BLaER1 (cell line): Measurements from ENCODE around the gene SEMA3A.

Source experiments
- H3K27ac ChIP-seq: shearing (Covaris generic); formaldehyde crosslinking; 2 replicates; pipeline ENCODE4 v1.8.1; 2022
- H3K27me3 ChIP-seq: shearing (Covaris generic); formaldehyde crosslinking; 2 replicates; pipeline ENCODE4 v1.8.1; 2022
- H3K36me3 ChIP-seq: shearing (Covaris generic); formaldehyde crosslinking; 2 replicates; pipeline ENCODE4 v1.8.1; 2022
- H3K4me1 ChIP-seq: shearing (Covaris generic); formaldehyde crosslinking; 2 replicates; pipeline ENCODE4 v1.8.1; 2022
- H3K4me2 ChIP-seq: shearing (Covaris generic); formaldehyde crosslinking; 2 replicates; pipeline ENCODE4 v1.8.1; 2022
- H3K4me3 ChIP-seq: shearing (Covaris generic); formaldehyde crosslinking; 2 replicates; pipeline ENCODE4 v1.8.1; 2022
- H3K9ac ChIP-seq: shearing (Covaris generic); formaldehyde crosslinking; 2 replicates; pipeline ENCODE4 v1.8.1; 2022
- H3K9me3 ChIP-seq: shearing (Covaris generic); formaldehyde crosslinking; 2 replicates; pipeline ENCODE4 v1.8.1; 2022
- H4K20me1 ChIP-seq: shearing (Covaris generic); formaldehyde crosslinking; 2 replicates; pipeline ENCODE4 v1.8.1; 2022
- Cebpa-rat ChIP-seq: shearing (Covaris generic); IDR thresholded peaks from 2 replicates; pipeline ENCODE4 v1.8.1; 2022

SEMA3A gene

GRCh38 chr7:83925860-83926259, 268.7 kb downstream of the SEMA3A start:
- Histone ChIP-seq H3K36me3 (no peaks in the 10 kb centered on the region), H3K27ac (no peak overlapping the region), H3K4me2 (no peak overlapping the region), H3K4me3 (no peak overlapping the region), H3K9me3 (no peaks in the 10 kb centered on the region), H3K4me1 (no peaks in the 10 kb centered on the region), H3K9ac (no peak overlapping the region), H4K20me1 (no peaks in the 10 kb centered on the region), H3K27me3 (no peaks in the 10 kb centered on the region)
- TF ChIP-seq Cebpa-rat: no peak

DNA sequence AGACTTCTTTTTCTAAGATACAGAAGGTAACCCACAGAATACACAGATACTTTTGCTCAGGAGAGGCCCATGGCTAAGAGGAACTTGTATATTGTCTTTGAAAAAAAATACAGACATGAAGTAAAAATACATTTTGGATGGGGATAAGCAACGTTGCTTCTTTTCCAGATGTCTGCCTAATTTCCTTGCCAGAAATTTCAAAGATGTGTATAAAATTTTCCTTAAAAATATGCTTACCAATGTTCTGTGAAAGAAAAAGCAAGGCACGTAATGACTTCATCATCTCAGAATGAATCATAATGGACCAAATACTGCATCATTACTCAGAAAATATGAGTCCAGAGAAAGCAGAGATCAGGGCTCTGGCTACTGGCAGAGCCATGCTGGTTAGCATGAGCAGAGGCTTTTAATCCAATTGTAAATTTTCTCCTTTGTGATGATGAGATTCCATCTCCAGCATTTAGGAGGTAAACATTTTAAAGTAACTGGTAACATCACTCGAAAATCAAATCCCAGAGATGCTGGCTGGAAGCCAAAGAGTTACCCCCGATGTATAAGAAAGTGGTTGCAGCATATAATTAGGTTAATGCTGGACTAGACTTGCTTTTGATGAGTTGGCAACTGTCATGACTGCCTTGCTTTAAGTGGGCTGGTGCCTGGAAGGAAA, 272.5 kb downstream of the SEMA3A start:
- Histone ChIP-seq H3K27ac (no peak overlapping the region), H3K4me1 (no peaks in the 10 kb centered on the region), H3K4me2 (no peak overlapping the region), H3K27me3 (no peaks in the 10 kb centered on the region), H3K36me3 (no peaks in the 10 kb centered on the region), H3K9ac (no peak overlapping the region), H3K9me3 (no peaks in the 10 kb centered on the region), H4K20me1 (no peaks in the 10 kb centered on the region), H3K4me3 (no peak overlapping the region)
- TF ChIP-seq Cebpa-rat: no peak

DNA sequence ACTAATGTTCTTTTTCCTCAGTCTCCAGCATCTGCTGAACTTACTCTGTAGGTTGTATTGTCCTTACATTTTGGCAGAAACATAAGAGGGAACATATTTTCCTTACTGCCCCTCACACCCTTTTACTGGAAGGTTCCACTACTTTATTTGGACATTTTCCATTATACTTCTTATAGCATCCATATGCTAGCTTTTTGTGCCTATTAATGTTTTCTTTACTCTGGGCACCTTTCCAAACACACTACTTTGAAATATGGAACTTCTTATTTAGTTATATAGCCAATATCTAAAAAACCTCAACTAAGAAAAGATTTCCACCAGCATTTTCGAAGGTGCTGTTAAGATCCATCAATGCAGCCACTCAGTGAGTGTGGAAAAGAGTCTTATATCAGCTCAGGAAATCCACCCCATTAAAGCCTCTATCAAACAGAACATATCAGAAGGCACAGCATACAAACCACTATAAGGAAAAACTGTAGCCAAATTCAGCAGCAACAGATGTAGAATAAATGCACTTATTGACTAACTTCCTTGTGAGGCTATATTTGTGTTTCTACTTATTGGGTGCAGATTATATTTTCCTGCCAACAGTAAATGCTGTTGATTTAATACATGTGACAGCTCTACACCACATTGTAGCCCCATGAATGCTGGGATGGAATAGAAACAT, 273.2 kb downstream of the SEMA3A start:
- no peak for TF ChIP-seq Cebpa-rat
- H3K27ac ChIP-seq: no peak overlapping the region
- H4K20me1 ChIP-seq: no peaks in the 10 kb centered on the region
- H3K9ac ChIP-seq: no peak overlapping the region
- no peak overlapping the region for H3K4me2 ChIP-seq
- no peaks in the 10 kb centered on the region for H3K4me1 ChIP-seq
- no peaks in the 10 kb centered on the region for H3K9me3 ChIP-seq
- H3K27me3 ChIP-seq: no peaks in the 10 kb centered on the region
- no peaks in the 10 kb centered on the region for H3K36me3 ChIP-seq
- H3K4me3 ChIP-seq: no peak overlapping the region

DNA sequence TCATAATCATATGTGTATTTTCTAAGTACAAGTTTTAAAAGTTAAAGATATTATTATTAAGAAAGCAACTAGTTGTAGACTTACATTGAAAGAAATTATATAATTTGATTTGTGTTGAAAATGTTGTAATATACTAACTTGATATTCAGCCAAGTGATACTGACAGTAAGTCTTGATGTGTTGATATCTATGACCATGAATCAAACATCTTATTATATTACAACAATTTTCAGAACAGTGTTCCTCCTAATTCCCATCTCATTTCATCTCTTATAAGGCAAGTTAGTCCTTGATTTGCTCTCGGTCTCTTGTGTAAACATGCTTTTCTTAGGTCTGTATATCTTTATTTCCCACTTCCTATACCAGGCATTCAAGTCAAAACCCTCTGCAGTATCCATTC, 276.4 kb downstream of the SEMA3A start:
- H3K36me3 ChIP-seq: no peaks in the 10 kb centered on the region
- no peaks in the 10 kb centered on the region for H3K4me1 ChIP-seq
- no peaks in the 10 kb centered on the region for H4K20me1 ChIP-seq
- H3K9me3 ChIP-seq: no peaks in the 10 kb centered on the region
- no peak overlapping the region for H3K27ac ChIP-seq
- H3K4me3 ChIP-seq: no peak overlapping the region
- no peaks in the 10 kb centered on the region for H3K27me3 ChIP-seq
- TF ChIP-seq Cebpa-rat: no peak
- no peak overlapping the region for H3K9ac ChIP-seq
- H3K4me2 ChIP-seq: no peak overlapping the region

GRCh38 chr7:83913174-83913573, 281.4 kb downstream of the SEMA3A start:
- H3K27me3 ChIP-seq: no peaks in the 10 kb centered on the region
- no peak for TF ChIP-seq Cebpa-rat
- H4K20me1 ChIP-seq: no peaks in the 10 kb centered on the region
- no peak overlapping the region for H3K4me2 ChIP-seq
- H3K27ac ChIP-seq: no peak overlapping the region
- no peaks in the 10 kb centered on the region for H3K9me3 ChIP-seq
- H3K36me3 ChIP-seq: no peaks in the 10 kb centered on the region
- H3K4me1 ChIP-seq: no peaks in the 10 kb centered on the region
- H3K4me3 ChIP-seq: no peak overlapping the region
- no peak overlapping the region for H3K9ac ChIP-seq

DNA sequence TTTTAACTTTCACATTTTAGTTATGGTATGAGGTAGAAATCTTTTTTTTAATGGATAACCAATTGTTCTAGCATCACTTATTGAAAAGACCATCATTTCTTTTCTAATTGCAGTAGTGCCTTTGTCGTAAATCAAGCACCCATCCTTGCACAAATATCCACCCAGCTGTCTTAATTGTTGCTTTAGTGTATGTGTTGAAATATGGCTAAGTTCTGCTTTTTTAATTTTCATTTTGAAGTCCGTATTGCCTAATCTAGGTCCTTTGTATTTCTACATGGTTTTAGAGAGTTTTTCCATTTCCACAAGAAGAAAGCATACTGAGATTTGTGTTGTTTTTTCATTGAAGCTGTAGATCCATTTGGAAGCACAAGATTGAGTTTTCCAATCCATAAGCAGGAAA, 286.1 kb downstream of the SEMA3A start:
- Histone ChIP-seq H3K36me3 (no peaks in the 10 kb centered on the region), H4K20me1 (no peaks in the 10 kb centered on the region), H3K27ac (no peak overlapping the region), H3K9me3 (no peaks in the 10 kb centered on the region), H3K27me3 (no peaks in the 10 kb centered on the region), H3K4me1 (no peaks in the 10 kb centered on the region), H3K4me3 (no peak overlapping the region), H3K9ac (no peak overlapping the region), H3K4me2 (no peak overlapping the region)
- no peak for TF ChIP-seq Cebpa-rat
